NT2/D1 (cell line): ENCODE data around the gene TM9SF4.

Experiments
- SUZ12 ChIP-seq: IDR thresholded peaks from 2 replicates; pipeline ENCODE4 v1.6.1; 2011; ENCODE audit not compliant: insufficient read length, insufficient read depth; ENCODE audit errors: extremely low read depth
- YY1 ChIP-seq: IDR thresholded peaks from 2 replicates; pipeline ENCODE4 v1.6.1; 2011; ENCODE audit not compliant: insufficient read length, insufficient read depth
- ZNF274 ChIP-seq: IDR thresholded peaks from 2 replicates; pipeline ENCODE4 v1.6.1; 2011; ENCODE audit warnings: mild to moderate bottlenecking, low read depth, low read length

- TF ChIP-seq ZNF274 (no peak), SUZ12 (no peak), YY1 (no peak)
Measured at GRCh38 chr20:32111753-32112152, 2.2 kb downstream of the TM9SF4 start.
